Neural progenitor cell (in vitro differentiated cells): ENCODE results near the gene MACROD2.

Experiments used
- EZH2 ChIP-seq: fragments of 200-600 bp; sonication (generic); IDR thresholded peaks from 2 replicates; pipeline ENCODE4 v1.6.1; 2017; ENCODE audit warnings: antibody characterized with exemption, mild to moderate bottlenecking, moderate library complexity
- EZH2phosphoT487 ChIP-seq: fragments of 200-600 bp; sonication (generic); IDR thresholded peaks from 2 replicates; pipeline ENCODE4 v1.6.1; 2017; ENCODE audit warnings: antibody characterized with exemption
- TF ChIP-seq, protein P1 (sequence below): fragments of 200-600 bp; sonication (generic); IDR thresholded peaks from 2 replicates; pipeline ENCODE4 v1.5.1; 2017; ENCODE audit warnings: antibody characterized with exemption, mild to moderate bottlenecking

GRCh38 chr20:16001286-16001685, 2006.0 kb downstream of the MACROD2 start:
- TF ChIP-seq, protein P1, sequence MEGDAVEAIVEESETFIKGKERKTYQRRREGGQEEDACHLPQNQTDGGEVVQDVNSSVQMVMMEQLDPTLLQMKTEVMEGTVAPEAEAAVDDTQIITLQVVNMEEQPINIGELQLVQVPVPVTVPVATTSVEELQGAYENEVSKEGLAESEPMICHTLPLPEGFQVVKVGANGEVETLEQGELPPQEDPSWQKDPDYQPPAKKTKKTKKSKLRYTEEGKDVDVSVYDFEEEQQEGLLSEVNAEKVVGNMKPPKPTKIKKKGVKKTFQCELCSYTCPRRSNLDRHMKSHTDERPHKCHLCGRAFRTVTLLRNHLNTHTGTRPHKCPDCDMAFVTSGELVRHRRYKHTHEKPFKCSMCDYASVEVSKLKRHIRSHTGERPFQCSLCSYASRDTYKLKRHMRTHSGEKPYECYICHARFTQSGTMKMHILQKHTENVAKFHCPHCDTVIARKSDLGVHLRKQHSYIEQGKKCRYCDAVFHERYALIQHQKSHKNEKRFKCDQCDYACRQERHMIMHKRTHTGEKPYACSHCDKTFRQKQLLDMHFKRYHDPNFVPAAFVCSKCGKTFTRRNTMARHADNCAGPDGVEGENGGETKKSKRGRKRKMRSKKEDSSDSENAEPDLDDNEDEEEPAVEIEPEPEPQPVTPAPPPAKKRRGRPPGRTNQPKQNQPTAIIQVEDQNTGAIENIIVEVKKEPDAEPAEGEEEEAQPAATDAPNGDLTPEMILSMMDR = no peak
- TF ChIP-seq EZH2phosphoT487 = no peak
- TF ChIP-seq EZH2 = no peak
